A549 (cell line): ENCODE measurements around the gene PTPRN2.

ENCODE experiments used
- BHLHE40 ChIP-seq: IDR thresholded peaks from 2 replicates; pipeline ENCODE4 v1.6.1; 2012; ENCODE audit warnings: low read depth, low read length, inconsistent platforms
- CEBPB ChIP-seq, 2 experiments: fragments of >200 bp in 1 of 2; sonication (Bioruptor Twin) in 1 of 2; formaldehyde crosslinking in 1 of 2; IDR thresholded peaks; 2 replicates each; pipeline ENCODE4 v1.6.1; 2012 to 2016
- CHD2 ChIP-seq: fragments of 150-350 bp; IDR thresholded peaks from 2 replicates; pipeline ENCODE4 v1.6.1; 2014; ENCODE audit warnings: low read length; ENCODE audit not compliant: partially characterized antibody
- CTCF ChIP-seq: fragments of >200 bp; sonication (Bioruptor Twin); formaldehyde crosslinking; IDR thresholded peaks from 3 replicates; pipeline ENCODE4 v1.5.1; 2016
- ESRRA ChIP-seq: fragments of 150-350 bp; IDR thresholded peaks from 2 replicates; pipeline ENCODE4 v1.6.1; 2014; ENCODE audit warnings: mild to moderate bottlenecking, low read length, borderline replicate concordance
- FOXS1 ChIP-seq: fragments of 250-450 bp; sonication (Bioruptor Pico); IDR thresholded peaks from 2 replicates; pipeline ENCODE4 v1.5.0; 2020; ENCODE audit warnings: mild to moderate bottlenecking, moderate library complexity
- GATA3 ChIP-seq: IDR thresholded peaks from 2 replicates; pipeline ENCODE4 v1.6.1; 2012; ENCODE audit warnings: borderline replicate concordance
- NR3C1 ChIP-seq: fragments of >200 bp; sonication (Bioruptor Twin); formaldehyde crosslinking; IDR thresholded peaks from 3 replicates; pipeline ENCODE4 v1.6.1; 2017
- PBX3 ChIP-seq: IDR thresholded peaks from 2 replicates; pipeline ENCODE4 v1.6.1; 2012
- POLR2A ChIP-seq: IDR thresholded peaks from 2 replicates; pipeline ENCODE4 v1.6.1; 2012; ENCODE audit warnings: mild to moderate bottlenecking, low read length
- RARB ChIP-seq: fragments of 250-450 bp; sonication (Bioruptor Pico); IDR thresholded peaks from 2 replicates; pipeline ENCODE4 v1.8.0; 2021; ENCODE audit warnings: mild to moderate bottlenecking, moderate library complexity
- TP53 ChIP-seq: fragments of 250-450 bp; sonication (Bioruptor Pico); IDR thresholded peaks from 2 replicates; pipeline ENCODE4 v1.5.0; 2021; ENCODE audit warnings: mild to moderate bottlenecking, moderate library complexity
- USF2 ChIP-seq: fragments of 450-650 bp; IDR thresholded peaks from 2 replicates; pipeline ENCODE4 v1.6.1; 2014; ENCODE audit warnings: antibody characterized with exemption

GRCh38 chr7:157576415-157576814, 1011.2 kb downstream of the PTPRN2 start:
- TF ChIP-seq CTCF (no peak), CHD2 (no peak), PBX3 (no peak), USF2 (no peak), FOXS1 (CRISPR knock-in tag) (no peak), ESRRA (no peak), BHLHE40 (no peak), GATA3 (no peak), NR3C1 (no peak), CEBPB (IDR thresholded peaks at IDR 0.05) (no peak), POLR2A (no peak), TP53 (CRISPR knock-in tag) (no peak), RARB (CRISPR knock-in tag) (no peak)
